ENCODE results near the gene NPW.

- no peak for TF ChIP-seq CTCF (IDR thresholded peaks at IDR 0.05)
- no peak for TF ChIP-seq POLR2A (IDR thresholded peaks at IDR 0.05; ENCODE audit: low read depth)
These were observed 10.5 kb downstream of the NPW start for GRCh38 chr16:2030036-2030435.

Data from esophagus muscularis mucosa (tissue), 3 donors.